NT2/D1 (cell line): Measurements from ENCODE around the gene AP3D1.

Experiments used
- YY1 ChIP-seq: IDR thresholded peaks from 2 replicates; pipeline ENCODE4 v1.6.1; 2011; ENCODE audit not compliant: insufficient read length, insufficient read depth
- ZNF274 ChIP-seq: IDR thresholded peaks from 2 replicates; pipeline ENCODE4 v1.6.1; 2011; ENCODE audit warnings: mild to moderate bottlenecking, low read depth, low read length

DNA sequence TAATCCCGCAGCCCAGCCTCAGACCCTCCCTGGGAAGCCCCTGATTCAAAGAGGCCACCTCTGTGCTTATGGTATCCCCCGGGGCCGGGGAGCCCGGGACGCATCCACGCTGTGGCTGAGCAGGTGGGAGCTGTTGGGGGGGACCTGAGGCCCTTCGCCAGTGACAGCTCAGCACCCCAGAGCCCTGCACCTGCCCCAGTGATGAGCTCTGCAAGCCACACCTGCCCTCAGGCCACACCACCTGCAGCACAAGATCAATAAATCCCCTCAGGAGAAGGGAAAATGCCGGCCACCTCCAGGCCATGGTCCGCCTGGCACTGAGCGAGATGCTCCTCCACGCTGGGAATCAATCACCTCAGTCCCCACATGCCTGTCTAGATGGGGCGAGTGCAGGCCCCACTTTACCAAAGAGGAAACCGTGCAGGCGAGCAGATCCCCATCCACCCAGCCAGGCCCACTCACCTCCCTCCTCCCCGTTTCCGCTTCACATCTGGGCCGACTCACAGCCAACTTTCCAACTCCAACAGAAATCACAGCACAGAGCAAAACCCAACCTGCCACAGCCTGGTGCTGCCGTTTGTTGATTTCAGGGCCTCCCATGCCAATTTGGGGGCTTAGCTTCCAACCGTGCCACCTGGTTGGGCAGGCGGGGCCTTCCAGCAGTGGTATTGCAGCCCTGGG lies 68.1 kb downstream of the AP3D1 start:
- TF ChIP-seq ZNF274 (no peak), YY1 (no peak)
